ENCODE measurements around the gene FBH1. TPM values are rescaled to one million over a fixed set of nuclear protein-coding genes. Genes with fewer than 3 reads are reported as not detected.
"Not testable (repeated sequence)": the region's sequence is repeated elsewhere in the genome, so short reads cannot be mapped to it uniquely, and the experiment has no call there.

The FBH1 gene
- total and polyA plus RNA-seq, 12 donors = 57.8 to 134 (median 76.0) TPM

DNA sequence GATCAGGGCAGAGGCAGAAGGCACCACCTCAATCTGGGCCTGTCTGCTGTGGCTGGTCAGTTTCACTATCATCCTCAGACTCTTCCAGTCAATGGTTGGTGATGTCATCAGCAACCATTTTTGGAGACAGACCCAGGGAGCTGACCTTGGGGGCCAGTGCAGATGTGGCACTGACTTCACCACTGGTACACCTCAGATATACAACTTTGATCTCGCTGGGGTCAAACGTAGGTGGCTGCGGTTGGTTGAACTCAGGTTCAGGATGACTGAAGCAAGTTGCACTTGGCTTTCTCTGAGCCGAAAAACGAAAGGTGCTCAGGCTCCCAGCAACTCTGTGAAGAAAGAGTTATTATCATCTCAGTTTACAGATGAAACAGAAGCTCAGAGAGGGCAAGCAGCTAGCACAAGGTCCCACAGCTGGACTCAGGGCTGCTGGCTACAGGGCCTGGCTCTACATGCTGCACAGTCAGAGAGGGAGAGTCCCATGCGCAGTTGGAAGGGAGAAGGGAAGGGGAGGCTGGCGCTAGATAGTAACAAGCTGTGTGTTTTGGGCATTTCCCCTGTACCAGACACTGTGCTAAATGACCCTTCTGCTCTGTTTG, 27.6 kb upstream of the FBH1 start:
- intact Hi-C loops (cut with DNase I) = no loop called here

DNA sequence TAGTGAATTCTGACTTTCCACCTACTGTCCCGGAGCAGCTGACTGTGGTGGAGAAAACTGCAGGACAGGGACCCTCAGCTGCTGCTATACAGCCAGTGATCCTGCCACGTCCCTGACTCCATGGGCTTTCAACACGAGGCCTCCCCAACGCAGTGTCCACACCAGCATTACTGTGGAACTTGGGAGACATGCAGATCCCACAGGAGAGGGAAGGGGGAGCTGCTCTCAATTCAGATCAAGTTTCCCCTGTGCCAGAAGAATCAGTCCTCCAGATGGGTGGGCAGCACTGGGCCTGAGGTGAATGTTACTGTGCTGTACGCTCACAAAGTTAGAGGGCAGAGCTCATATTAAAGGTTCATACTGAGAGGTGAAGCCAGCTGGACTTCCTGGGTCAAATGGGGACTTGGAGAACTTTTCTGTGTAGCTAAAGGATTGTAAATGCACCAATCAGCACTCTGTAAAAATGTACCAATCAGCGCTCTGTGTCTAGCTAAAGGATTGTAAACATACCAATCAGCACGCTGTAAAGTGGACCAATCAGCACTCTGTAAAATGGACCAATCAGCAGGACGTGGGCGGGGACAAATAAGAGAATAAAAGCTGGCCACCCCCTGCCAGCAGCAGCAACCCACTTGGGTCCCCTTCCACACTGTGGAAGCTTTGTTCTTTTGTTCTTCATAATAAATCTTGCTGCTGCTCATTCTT, 26.9 kb upstream of the FBH1 start:
- 90 to 95% methylated on average over 9 of the region's 9 CpGs for WGBS, 2 donors
- H3K27ac ChIP-seq; DNase-seq; H3K4me1 ChIP-seq; H3K27me3 ChIP-seq; H3K36me3 ChIP-seq; intact Hi-C loops (cut with DNase I); H3K9me3 ChIP-seq; H3K4me3 ChIP-seq: not testable (repeated sequence)
- ATAC-seq = peak in 1 of 8 donors; percentile 22

More for the DNA sequence above, 27.6 kb upstream of the FBH1 start:
- Histone ChIP-seq H3K36me3 (peaks cover 0 to 6% (median 0%) of the 10 kb centered on the region in 9 donors), H3K4me1 (peaks cover 0 to 7% (median 0%) of the 10 kb centered on the region in 9 donors), H3K27me3 (no peaks in the 10 kb centered on the region), H3K9me3 (no peaks in the 10 kb centered on the region), H3K27ac (no peak overlapping the region), H3K4me3 (no peak overlapping the region)
- TF ChIP-seq, protein P1, sequence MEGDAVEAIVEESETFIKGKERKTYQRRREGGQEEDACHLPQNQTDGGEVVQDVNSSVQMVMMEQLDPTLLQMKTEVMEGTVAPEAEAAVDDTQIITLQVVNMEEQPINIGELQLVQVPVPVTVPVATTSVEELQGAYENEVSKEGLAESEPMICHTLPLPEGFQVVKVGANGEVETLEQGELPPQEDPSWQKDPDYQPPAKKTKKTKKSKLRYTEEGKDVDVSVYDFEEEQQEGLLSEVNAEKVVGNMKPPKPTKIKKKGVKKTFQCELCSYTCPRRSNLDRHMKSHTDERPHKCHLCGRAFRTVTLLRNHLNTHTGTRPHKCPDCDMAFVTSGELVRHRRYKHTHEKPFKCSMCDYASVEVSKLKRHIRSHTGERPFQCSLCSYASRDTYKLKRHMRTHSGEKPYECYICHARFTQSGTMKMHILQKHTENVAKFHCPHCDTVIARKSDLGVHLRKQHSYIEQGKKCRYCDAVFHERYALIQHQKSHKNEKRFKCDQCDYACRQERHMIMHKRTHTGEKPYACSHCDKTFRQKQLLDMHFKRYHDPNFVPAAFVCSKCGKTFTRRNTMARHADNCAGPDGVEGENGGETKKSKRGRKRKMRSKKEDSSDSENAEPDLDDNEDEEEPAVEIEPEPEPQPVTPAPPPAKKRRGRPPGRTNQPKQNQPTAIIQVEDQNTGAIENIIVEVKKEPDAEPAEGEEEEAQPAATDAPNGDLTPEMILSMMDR (IDR thresholded peaks at IDR 0.05) = no peak
- WGBS, 2 donors = 94 to 96% methylated on average over 7 of the region's 7 CpGs
- ATAC-seq (no peak), DNase-seq (no peak)

DNA sequence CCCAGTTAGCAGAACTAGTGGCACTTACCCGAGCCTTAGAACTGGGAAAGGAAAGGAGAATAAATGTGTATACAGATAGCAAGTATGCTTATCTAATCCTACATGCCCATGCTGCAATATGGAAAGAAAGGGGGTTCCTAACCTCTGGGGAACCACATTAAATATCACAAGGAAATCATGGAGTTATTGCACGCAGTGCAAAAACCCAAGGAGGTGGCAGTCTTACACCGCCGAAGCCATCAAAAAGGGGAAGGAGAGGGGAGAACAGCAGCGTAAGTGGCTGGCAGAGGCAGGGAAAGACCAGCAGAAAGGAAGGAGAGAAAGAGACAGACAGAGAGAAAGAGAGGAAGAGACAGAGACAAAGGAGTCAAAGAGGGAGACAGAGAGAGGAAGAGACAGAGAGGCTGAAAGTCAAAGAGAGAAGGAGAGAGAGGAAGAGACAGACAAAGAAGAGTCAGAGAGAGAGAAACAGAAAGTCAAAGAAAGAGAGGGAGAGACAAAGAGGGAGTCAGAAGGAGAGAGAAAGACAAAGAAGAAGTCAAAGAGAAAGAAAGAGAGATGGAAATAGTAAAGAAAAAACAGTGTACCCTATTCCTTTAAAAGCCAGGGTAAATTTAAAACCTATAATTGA, 23.5 kb upstream of the FBH1 start:
- 74 to 83% methylated on average over 5 of the region's 5 CpGs for WGBS, 2 donors
- H3K27me3 ChIP-seq; H3K36me3 ChIP-seq; H3K4me1 ChIP-seq; H3K9me3 ChIP-seq; intact Hi-C loops (cut with DNase I); ATAC-seq; DNase-seq; H3K27ac ChIP-seq; H3K4me3 ChIP-seq: not testable (repeated sequence)

DNA sequence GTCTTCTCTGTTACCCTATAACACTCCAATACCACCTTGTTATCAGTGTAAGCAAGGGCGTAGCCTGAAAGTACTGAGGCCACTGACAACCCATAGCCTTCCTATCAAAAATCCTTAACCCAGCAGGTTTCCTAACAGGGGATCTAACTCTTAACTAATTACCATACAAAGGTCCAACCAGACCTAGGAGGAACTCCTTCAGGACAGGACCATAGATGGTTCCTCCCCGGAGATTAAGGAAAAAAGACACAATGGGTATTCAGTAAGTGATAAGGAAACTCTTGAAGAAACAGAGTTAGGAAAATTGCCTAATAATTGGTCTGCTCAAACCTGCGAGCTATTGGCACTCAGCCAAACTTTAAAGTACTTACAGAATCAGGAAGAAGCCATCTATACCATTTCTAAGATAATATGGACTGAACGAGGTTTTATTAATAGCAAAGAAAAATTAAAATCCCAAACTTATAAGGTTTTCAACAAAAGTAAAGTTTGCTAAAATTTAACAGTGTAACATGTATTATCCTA, 22.9 kb upstream of the FBH1 start:
- DNase-seq; ATAC-seq; H3K27ac ChIP-seq; intact Hi-C loops (cut with DNase I); H3K4me3 ChIP-seq; H3K36me3 ChIP-seq; H3K27me3 ChIP-seq; H3K9me3 ChIP-seq; H3K4me1 ChIP-seq: not testable (repeated sequence)
- 52 to 57% methylated on average over 4 of the region's 4 CpGs for WGBS, 2 donors

DNA sequence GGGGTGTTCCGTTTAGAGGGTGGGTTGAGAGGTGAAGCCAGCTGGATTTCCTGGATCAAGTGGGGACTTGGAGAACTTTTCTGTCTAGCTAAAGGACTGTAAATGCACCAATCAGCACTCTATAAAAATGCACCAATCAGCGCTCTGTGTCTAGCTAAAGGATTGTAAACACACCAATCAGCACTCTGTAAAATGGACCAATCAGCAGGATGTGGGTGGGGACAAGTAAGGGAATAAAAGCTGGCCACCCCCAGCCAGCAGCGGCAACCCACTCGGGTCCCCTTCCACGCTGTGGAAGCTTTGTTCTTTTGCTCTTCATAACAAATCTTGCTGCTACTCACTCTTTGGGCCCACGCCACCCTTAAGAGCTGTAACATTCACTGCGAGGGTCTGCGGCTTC, 21.7 kb upstream of the FBH1 start:
- 86 to 97% methylated on average over 8 of the region's 8 CpGs for WGBS, 2 donors
- ATAC-seq; H3K4me1 ChIP-seq; H3K36me3 ChIP-seq; H3K9me3 ChIP-seq; intact Hi-C loops (cut with DNase I); DNase-seq; H3K27me3 ChIP-seq; H3K27ac ChIP-seq; H3K4me3 ChIP-seq: not testable (repeated sequence)

DNA sequence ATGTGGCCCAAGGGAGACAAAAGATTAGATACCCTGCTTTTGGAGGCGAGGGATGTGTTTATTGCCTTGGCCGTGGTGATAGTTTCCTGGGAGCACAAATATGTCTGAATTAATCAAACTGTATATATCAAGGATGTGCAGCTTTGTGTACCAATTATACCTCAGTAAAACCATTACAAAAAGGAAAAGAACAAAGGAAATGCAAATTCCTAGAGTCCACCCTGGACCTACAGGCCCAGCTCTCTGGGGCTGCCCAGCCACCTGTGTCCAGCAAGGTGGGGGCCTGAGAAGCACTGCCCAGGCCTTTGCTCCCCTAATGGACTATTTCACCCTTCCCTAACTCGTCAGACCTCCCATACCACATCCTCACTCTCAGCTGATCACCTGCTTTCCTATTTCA, 20.9 kb upstream of the FBH1 start:
- no peak for DNase-seq
- 90 to 93% methylated on average over 3 of the region's 3 CpGs for WGBS, 2 donors
- Histone ChIP-seq H3K36me3 (peaks cover 0 to 3% (median 0%) of the 10 kb centered on the region in 9 donors), H3K9me3 (peaks cover 0 to 7% (median 0%) of the 10 kb centered on the region in 11 donors), H3K4me3 (no peak overlapping the region), H3K27ac (no peak overlapping the region), H3K27me3 (no peaks in the 10 kb centered on the region), H3K4me1 (peaks cover 0 to 7% (median 0%) of the 10 kb centered on the region in 9 donors)
- no peak for ATAC-seq
- intact Hi-C loops (cut with DNase I) = no loop called here
- TF ChIP-seq, protein P1 (IDR thresholded peaks at IDR 0.05) = no peak
